Ovary (tissue), 3 donors: ENCODE data around the gene ROR2.

Source experiments
- POLR2A ChIP-seq: fragments of 450-650 bp; IDR thresholded peaks from one replicate; pipeline ENCODE4 v1.6.1; 2017; ENCODE audit warnings: antibody characterized with exemption, mild to moderate bottlenecking, moderate library complexity
- TF ChIP-seq, protein P1 (sequence below), 3 donors: fragments of 450-650 bp in 2 of 3; fragments of 200-600 bp in 1 of 3; IDR thresholded peaks; one replicate each; pipeline versions ENCODE4 v1.5.1 to v1.8.0; 2016 to 2022; ENCODE audit warnings: antibody characterized with exemption in 3 of 3, mild to moderate bottlenecking in 1 of 3
- donor health status: DM: no; HTN: no; CAD: no.

DNA sequence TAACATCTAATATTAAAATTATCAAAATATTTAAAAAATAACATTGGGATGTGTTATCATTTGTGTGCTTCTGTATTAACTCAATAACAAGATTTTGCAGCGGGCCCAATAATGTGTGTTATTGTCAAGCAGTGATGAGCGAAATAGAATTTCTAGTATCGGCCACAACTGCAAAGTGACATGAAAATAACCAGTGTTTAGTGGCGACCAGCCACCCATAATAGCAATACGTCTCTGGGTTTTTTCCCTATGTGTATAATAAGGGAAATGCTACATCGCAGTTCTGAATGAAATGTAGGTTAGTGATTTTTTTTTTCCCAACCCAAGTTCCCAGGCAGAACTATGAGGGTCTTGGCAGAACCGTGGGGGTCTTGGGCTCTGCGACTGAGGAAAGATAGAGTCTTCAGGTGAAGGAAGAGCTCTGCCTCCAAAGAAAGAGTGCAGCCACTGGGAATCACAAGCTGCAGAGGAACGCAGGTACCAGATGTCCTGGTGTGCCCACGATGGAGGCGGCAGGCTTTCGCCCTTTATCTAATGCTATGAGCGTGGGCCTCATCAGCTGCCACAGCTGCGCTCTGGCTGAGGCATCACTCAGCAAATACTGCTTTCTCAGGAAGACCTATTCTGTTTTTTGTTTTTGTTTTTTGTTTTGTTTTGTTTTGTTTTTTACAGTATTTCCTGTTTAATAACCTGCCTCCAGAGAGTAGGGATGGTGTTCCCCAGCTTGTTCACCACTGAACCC lies 235.0 kb downstream of the ROR2 start:
- TF ChIP-seq, protein P1, sequence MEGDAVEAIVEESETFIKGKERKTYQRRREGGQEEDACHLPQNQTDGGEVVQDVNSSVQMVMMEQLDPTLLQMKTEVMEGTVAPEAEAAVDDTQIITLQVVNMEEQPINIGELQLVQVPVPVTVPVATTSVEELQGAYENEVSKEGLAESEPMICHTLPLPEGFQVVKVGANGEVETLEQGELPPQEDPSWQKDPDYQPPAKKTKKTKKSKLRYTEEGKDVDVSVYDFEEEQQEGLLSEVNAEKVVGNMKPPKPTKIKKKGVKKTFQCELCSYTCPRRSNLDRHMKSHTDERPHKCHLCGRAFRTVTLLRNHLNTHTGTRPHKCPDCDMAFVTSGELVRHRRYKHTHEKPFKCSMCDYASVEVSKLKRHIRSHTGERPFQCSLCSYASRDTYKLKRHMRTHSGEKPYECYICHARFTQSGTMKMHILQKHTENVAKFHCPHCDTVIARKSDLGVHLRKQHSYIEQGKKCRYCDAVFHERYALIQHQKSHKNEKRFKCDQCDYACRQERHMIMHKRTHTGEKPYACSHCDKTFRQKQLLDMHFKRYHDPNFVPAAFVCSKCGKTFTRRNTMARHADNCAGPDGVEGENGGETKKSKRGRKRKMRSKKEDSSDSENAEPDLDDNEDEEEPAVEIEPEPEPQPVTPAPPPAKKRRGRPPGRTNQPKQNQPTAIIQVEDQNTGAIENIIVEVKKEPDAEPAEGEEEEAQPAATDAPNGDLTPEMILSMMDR (IDR thresholded peaks at IDR 0.05), result no peak
- no peak for TF ChIP-seq POLR2A
